ENCODE data around the gene CCBE1. TPM values are rescaled to one million over a fixed set of nuclear protein-coding genes. Genes with fewer than 3 reads are reported as not detected.

The CCBE1 gene
- total and polyA plus RNA-seq, 2 of the 4 experiments (the other 2 are of a cell fraction), result 64.8 to 148 TPM

DNA sequence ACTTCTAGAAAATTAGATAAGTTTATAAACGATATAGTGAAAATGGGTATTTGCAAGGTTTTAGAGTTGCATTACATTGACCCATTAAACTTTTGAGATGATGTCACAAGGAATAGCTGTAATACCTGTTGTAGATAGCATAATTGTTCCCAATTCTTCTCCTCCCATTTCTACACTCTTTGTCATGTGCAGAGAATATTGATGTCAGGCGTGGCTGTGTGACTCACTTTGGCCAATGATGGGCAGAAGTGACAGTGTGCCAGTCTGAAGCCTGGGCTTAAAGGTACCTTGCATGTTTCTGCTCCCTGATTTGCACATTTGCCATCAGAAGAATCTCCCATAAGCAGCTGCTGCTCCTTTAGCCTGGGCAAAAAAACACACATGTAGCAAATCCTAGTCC, 26.9 kb upstream of the CCBE1 start:
- no peak overlapping the region for H3K9ac ChIP-seq (ENCODE audit: low read depth, low read length)
- peak overlapping the region; percentile 75 for H2BK20ac ChIP-seq (ENCODE audit: low read depth, low read length)
- POLR2A ChIA-PET (ENCODE audit: unreplicated experiment), result no interaction called here
- H3K4me2 ChIP-seq (ENCODE audit: low read depth, low read length), result no peak overlapping the region
- ATAC-seq (ENCODE audit: low read depth) (no peak), DNase-seq (no peak)
- no peak overlapping the region for H3K56ac ChIP-seq (ENCODE audit: extremely low read depth, insufficient read depth, low read length)
- no peak overlapping the region for H2AK9ac ChIP-seq (replicated peaks; ENCODE audit: low read depth, low read length, poor library complexity)
- H3K4me1 ChIP-seq (ENCODE audit: control insufficient read depth, insufficient read depth, low read length), result peaks cover 9% of the 10 kb centered on the region
- no peaks in the 10 kb centered on the region for H4K20me1 ChIP-seq (ENCODE audit: insufficient read depth, low read length)
- H2BK120ac ChIP-seq (ENCODE audit: low read depth, low read length), result peak overlapping the region; percentile 94
- H3K18ac ChIP-seq (ENCODE audit: low read depth, low read length), result peak overlapping the region; percentile 24
- peak overlapping the region; percentile 34; the same call in 1 of the 2 replicates for H3K14ac ChIP-seq (replicated peaks; ENCODE audit: low read depth, low read length)
- no TSS peak for BruUV-seq (replicated peaks)
- peak overlapping the region; percentile 94 for H2AK5ac ChIP-seq (ENCODE audit: low read depth, low read length)
- TF ChIP-seq MXI1 (IDR thresholded peaks at IDR 0.05; ENCODE audit: borderline replicate concordance, low read depth, low read length) (no peak), SMC3 (IDR thresholded peaks at IDR 0.05; ENCODE audit: low read depth, low read length) (no peak), NFE2L2 (IDR thresholded peaks at IDR 0.05; ENCODE audit: low read depth, low read length) (no peak), RAD21 (IDR thresholded peaks at IDR 0.05; ENCODE audit: low read length) (no peak), CEBPB (IDR thresholded peaks at IDR 0.05; ENCODE audit: low read depth, low read length) (no peak), POLR2A (IDR thresholded peaks at IDR 0.05; ENCODE audit: low read depth, low read length) (no peak), RCOR1 (IDR thresholded peaks at IDR 0.05; ENCODE audit: insufficient replicate concordance, low read length) (no peak)
- H3K36me3 ChIP-seq (ENCODE audit: control insufficient read depth, insufficient read depth, low read length), result no peaks in the 10 kb centered on the region
- H3K4ac ChIP-seq (ENCODE audit: low read depth, low read length), result peak overlapping the region; percentile 44
- no peak overlapping the region for H3K4me3 ChIP-seq (ENCODE audit: insufficient read depth, low read depth, low read length)
- dilution Hi-C loops (cut with HindIII; ENCODE audit: low sequenced_read_pairs, unreplicated experiment) (no loop called here), in situ Hi-C loops (cut with MboI; ENCODE audit: low sequenced_read_pairs) (no loop called here), intact Hi-C loops (cut with micrococcal nuclease) (no loop called here)
- H4K91ac ChIP-seq (ENCODE audit: insufficient read depth, low read depth, low read length), result peak overlapping the region; percentile 56
- no peak overlapping the region for H2AFZ ChIP-seq (replicated peaks; ENCODE audit: low read length, poor library complexity)
- peak overlapping the region; percentile 2; the same call in 1 of the 2 replicates for H3K23ac ChIP-seq (ENCODE audit: low read depth, low read length)
- peak overlapping the region; percentile 18 to 82; a peak in 2 of 4 replicates for H4K8ac ChIP-seq (ENCODE audit: low read depth in 2 of 2, low read length in 2 of 2)
- no peaks in the 10 kb centered on the region for H3K27me3 ChIP-seq (ENCODE audit: control insufficient read depth, insufficient read depth, low read length)
- CTCF ChIA-PET, result no interaction called here
- no peaks in the 10 kb centered on the region for H3K79me1 ChIP-seq (ENCODE audit: low read depth in 1 of 2, low read length in 2 of 2)
- no CpG with 5 or more reads among the region's 2 CpGs for WGBS, 2 experiments (ENCODE audit: extremely low coverage in 2 of 2, insufficient read length in 1 of 2)
- peak overlapping the region; percentile 10; the same call in 1 of the 2 replicates for H4K5ac ChIP-seq (ENCODE audit: low read depth, low read length)
- peak overlapping the region; percentile 30; the same call in 2 of the 3 replicates for H2BK15ac ChIP-seq (ENCODE audit: low read depth, low read length)
- peaks cover 9% of the 10 kb centered on the region for H3K9me1 ChIP-seq (ENCODE audit: insufficient read depth, low read length)
- H2BK5ac ChIP-seq (ENCODE audit: low read depth, low read length, poor library complexity, severe bottlenecking), result peak overlapping the region; percentile 65
- 0 out of 2 replicates have a peak, but pooled peaks cover 3% of the 10 kb centered on the region for H3K9me3 ChIP-seq (ENCODE audit: control insufficient read depth, insufficient read depth, low read length)
- no peak overlapping the region for H3K27ac ChIP-seq (ENCODE audit: insufficient read depth, low read length)

Data from IMR-90 (cell line).